Anterior cingulate cortex (tissue), 58 donors: ENCODE results near the gene TEF.

ENCODE experiments used
- DNase-seq, 58 donors: peaks; one replicate each; lab custom pipeline; 2025; lab: John Stamatoyannopoulos, UW

TEF gene

GRCh38 chr22:41353862-41354575 lies 27.7 kb upstream of the TEF start:
- DNase-seq, result no peak

- no peak for DNase-seq
Measured at GRCh38 chr22:41354979-41355378, 26.8 kb upstream of the TEF start.

- DNase-seq, result no peak
Measured at GRCh38 chr22:41355895-41356294, 25.8 kb upstream of the TEF start.

GRCh38 chr22:41356430-41357028 lies 25.2 kb upstream of the TEF start:
- DNase-seq, result no peak

- DNase-seq, result no peak
Measured at GRCh38 chr22:41357191-41357590, 24.6 kb upstream of the TEF start.

- DNase-seq, result no peak
Measured at GRCh38 chr22:41358927-41359326, 22.8 kb upstream of the TEF start.

- no peak for DNase-seq
Measured at GRCh38 chr22:41359376-41359775, 22.4 kb upstream of the TEF start.

GRCh38 chr22:41360126-41360525 lies 21.6 kb upstream of the TEF start:
- no peak for DNase-seq

GRCh38 chr22:41361716-41362310 lies 19.9 kb upstream of the TEF start:
- no peak for DNase-seq

GRCh38 chr22:41362615-41363014 lies 19.1 kb upstream of the TEF start:
- DNase-seq, result no peak

- DNase-seq, result no peak
Measured at GRCh38 chr22:41364233-41364632, 17.5 kb upstream of the TEF start.

- DNase-seq, result no peak
Measured at GRCh38 chr22:41364955-41365354, 16.8 kb upstream of the TEF start.

- no peak for DNase-seq
Measured at GRCh38 chr22:41365425-41365824, 16.3 kb upstream of the TEF start.

GRCh38 chr22:41366323-41367029 lies 15.3 kb upstream of the TEF start:
- peak in 7 of 58 donors; percentile 24 to 73 (median 39) for DNase-seq

- DNase-seq, result peak; percentile 75 to 99 (median 97)
Measured at GRCh38 chr22:41367039-41367679, 14.6 kb upstream of the TEF start.

GRCh38 chr22:41367680-41368542 lies 13.8 kb upstream of the TEF start:
- DNase-seq, result peak in 46 of 58 donors; percentile 20 to 72 (median 56)

GRCh38 chr22:41368543-41369423 lies 13.0 kb upstream of the TEF start:
- peak in 25 of 58 donors; percentile 7 to 57 (median 32) for DNase-seq

- no peak for DNase-seq
Measured at GRCh38 chr22:41369424-41369745, 12.4 kb upstream of the TEF start.

GRCh38 chr22:41369837-41370236 lies 11.9 kb upstream of the TEF start:
- DNase-seq, result no peak
